NT2/D1 (cell line): ENCODE measurements around the gene OPHN1.

Source experiments
- DNase-seq: peaks from one replicate; pipeline ENCODE4 v3.0.0-alpha.2; 2011; ENCODE audit warnings: low read depth, low spot score
- H3K27me3 ChIP-seq: 2 replicates; pipeline ENCODE4 v1.6.0; 2011; ENCODE audit warnings: mild to moderate bottlenecking; ENCODE audit not compliant: insufficient read length, insufficient read depth
- H3K36me3 ChIP-seq: 2 replicates; pipeline ENCODE4 v1.6.1; 2011; ENCODE audit warnings: mild to moderate bottlenecking, low read length, mixed read lengths; ENCODE audit not compliant: insufficient read depth, insufficient read length
- H3K4me1 ChIP-seq: 2 replicates; pipeline ENCODE4 v1.5.1; 2011; ENCODE audit not compliant: insufficient read depth, insufficient read length
- H3K4me3 ChIP-seq: 2 replicates; pipeline ENCODE4 v1.5.1; 2011; ENCODE audit warnings: low read depth; ENCODE audit not compliant: insufficient read length
- H3K9ac ChIP-seq: 2 replicates; pipeline ENCODE4 v1.6.0; 2011; ENCODE audit warnings: low read depth; ENCODE audit not compliant: insufficient read length
- H3K9me3 ChIP-seq: 2 replicates; pipeline ENCODE4 v1.5.1; 2011; ENCODE audit warnings: mild to moderate bottlenecking, low read length; ENCODE audit not compliant: insufficient read depth
- SUZ12 ChIP-seq: IDR thresholded peaks from 2 replicates; pipeline ENCODE4 v1.6.1; 2011; ENCODE audit not compliant: insufficient read length, insufficient read depth; ENCODE audit errors: extremely low read depth
- YY1 ChIP-seq: IDR thresholded peaks from 2 replicates; pipeline ENCODE4 v1.6.1; 2011; ENCODE audit not compliant: insufficient read length, insufficient read depth
- ZNF274 ChIP-seq: IDR thresholded peaks from 2 replicates; pipeline ENCODE4 v1.6.1; 2011; ENCODE audit warnings: mild to moderate bottlenecking, low read depth, low read length

Gene OPHN1

DNA sequence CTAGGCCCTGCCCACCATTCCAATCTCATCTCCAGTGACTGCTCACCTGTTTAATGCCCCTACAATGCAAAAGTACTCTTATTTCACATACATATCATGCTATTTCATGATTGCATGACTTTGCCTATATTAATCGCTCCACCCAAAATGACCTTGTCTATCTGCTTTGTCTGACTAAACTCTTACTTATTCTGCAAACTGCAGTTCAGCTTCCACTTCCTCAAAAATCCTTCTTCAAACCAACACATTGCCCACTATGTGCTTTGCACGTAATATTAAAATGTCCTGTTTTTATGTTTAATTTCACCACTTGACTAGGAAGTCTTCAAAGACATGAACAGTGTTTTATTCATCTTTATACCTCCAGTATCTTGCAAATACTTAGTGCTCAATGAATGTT is 229.6 kb downstream of the OPHN1 start:
- H3K4me1 ChIP-seq = no peaks in the 10 kb centered on the region
- H3K9me3 ChIP-seq = no peaks in the 10 kb centered on the region
- peaks cover 4% of the 10 kb centered on the region for H3K36me3 ChIP-seq
- H3K27me3 ChIP-seq = no peaks in the 10 kb centered on the region
- DNase-seq = no peak
- no peak overlapping the region for H3K9ac ChIP-seq
- TF ChIP-seq SUZ12 (no peak), ZNF274 (no peak), YY1 (no peak)
- no peak overlapping the region for H3K4me3 ChIP-seq

DNA sequence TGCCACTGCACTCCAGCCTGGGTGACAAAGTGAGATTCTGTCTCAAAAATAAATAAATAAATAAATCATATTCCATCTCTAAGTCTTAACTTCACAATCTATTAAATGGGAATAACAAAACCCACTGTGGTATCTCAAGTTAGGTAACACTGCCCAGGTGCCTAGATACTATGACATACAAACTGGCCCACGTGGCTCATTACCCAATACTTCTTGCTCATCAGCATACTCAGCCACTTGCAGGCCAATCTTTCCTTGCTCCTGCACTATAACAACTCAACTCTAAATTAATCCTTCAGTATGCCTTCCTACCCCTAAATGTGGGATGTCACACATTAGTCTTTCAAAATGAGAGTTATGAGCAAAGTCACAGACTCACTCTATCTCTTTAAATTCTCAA is 230.1 kb downstream of the OPHN1 start:
- H3K27me3 ChIP-seq = no peaks in the 10 kb centered on the region

DNA sequence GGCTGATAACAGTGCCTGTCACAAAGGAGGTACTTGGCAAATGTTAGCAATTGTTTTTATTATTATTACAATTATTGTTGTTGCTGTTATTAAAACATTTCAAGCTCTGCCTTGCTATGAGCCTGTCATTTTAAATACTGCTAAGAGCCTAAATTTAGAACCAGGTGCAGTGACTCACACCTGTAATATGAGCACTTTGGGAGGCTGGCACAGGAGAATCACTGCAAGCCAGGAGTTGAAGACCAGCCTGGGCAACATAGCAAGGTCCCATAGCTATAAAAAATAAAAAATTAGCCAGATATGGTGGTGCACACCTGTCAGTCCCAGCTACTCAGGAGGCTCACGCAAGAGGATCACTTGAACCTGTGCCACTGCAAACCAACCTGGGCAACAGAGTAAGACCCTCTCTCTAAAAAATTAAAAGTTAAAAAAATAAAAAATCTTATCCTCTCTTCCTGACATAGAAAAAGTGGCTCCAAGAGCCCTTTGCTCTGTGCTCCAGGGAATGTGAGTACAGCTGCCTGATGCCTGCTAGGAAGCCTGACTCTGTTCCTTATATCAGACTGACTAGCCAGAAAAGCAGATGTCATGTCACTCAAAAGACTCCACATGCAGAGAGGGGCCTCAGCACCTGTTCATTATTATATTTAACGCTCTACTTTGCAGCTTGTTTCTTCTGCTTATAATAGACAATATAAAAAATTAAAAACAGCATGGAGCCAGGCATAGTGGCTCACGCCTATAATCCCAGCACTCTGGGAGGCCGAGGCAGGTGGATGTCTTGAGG is 234.0 kb downstream of the OPHN1 start:
- DNase-seq = no peak
- Histone ChIP-seq H3K4me1 (no peaks in the 10 kb centered on the region), H3K36me3 (peaks cover 6% of the 10 kb centered on the region), H3K9me3 (no peaks in the 10 kb centered on the region), H3K27me3 (no peaks in the 10 kb centered on the region), H3K4me3 (no peak overlapping the region), H3K9ac (no peak overlapping the region)
- TF ChIP-seq SUZ12 = no peak
- no peak for TF ChIP-seq ZNF274
- TF ChIP-seq YY1 = no peak

More for the DNA sequence above, 230.1 kb downstream of the OPHN1 start:
- DNase-seq = no peak
- Histone ChIP-seq H3K9ac (no peak overlapping the region), H3K36me3 (peaks cover 4% of the 10 kb centered on the region), H3K4me3 (no peak overlapping the region), H3K9me3 (no peaks in the 10 kb centered on the region), H3K4me1 (no peaks in the 10 kb centered on the region)
- TF ChIP-seq SUZ12 = no peak
- no peak for TF ChIP-seq ZNF274
- no peak for TF ChIP-seq YY1

DNA sequence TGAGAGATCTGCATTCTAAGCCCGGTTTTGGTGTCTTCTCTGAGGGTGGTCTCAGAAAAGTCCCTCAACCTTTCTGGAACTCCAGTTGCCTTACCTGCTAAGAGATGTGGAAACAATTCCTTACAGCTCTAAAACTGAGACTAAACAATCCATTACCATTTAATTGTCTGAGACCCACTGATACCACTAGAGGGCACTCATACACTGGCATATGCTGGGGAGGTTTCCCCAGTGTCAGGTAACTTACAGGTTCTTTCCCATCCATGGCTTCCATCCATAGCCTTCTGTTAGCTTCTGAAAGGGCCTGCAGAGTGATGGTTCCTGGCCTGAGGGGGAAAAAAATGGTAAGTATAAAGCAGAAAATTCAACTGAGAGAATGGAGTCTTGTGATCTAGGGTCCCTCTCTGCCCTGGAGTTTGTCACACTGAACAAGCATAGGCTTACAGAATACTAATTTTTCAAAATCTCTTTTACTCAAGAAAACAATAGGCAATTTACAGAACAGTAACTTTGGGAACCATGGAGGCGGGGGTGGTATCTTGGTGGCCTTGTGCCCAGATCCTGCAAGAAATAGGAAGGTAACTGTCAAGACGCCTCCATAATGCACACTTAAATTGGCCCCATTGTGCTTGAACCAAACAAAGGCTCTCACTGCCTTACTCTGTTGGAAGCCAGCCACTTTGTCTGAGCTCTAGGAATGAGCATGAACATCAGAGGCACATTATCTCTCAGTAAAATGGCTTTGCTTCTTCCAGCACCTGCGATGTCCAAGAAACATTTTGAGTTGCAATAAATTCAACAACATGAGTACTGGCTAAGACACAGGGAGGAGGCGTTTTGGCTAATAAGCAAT is 236.1 kb downstream of the OPHN1 start:
- no peak for TF ChIP-seq ZNF274
- TF ChIP-seq SUZ12 = no peak

DNA sequence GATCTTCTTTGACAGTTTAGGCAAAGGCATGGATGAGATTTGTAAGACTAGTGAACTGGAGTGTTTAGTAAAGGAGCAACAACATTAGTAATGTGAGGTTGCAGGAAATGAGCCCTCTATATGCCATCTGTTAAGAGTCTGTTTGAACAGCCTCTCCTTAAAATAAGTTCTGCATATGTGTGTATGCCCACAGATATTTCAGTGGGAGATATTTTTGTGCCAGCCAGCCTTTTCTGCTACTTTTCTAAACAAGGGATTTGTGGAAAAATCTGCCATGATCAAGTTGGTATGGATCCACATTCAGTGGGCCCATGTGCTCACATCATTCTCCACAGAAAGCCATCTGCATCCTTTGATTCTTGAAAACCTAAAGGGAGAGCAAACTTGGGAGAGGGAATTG is 237.7 kb downstream of the OPHN1 start:
- DNase-seq = no peak
- H3K27me3 ChIP-seq = no peaks in the 10 kb centered on the region
- H3K4me3 ChIP-seq = no peak overlapping the region
- H3K36me3 ChIP-seq = peaks cover 2% of the 10 kb centered on the region
- no peaks in the 10 kb centered on the region for H3K9me3 ChIP-seq
- H3K9ac ChIP-seq = no peak overlapping the region
- no peaks in the 10 kb centered on the region for H3K4me1 ChIP-seq
- TF ChIP-seq ZNF274 = no peak
- no peak for TF ChIP-seq YY1
- no peak for TF ChIP-seq SUZ12

More for the DNA sequence above, 236.1 kb downstream of the OPHN1 start:
- no peaks in the 10 kb centered on the region for H3K27me3 ChIP-seq
- H3K4me3 ChIP-seq = no peak overlapping the region
- no peaks in the 10 kb centered on the region for H3K9me3 ChIP-seq
- H3K9ac ChIP-seq = no peak overlapping the region
- DNase-seq = peak; percentile 51
- peaks cover 6% of the 10 kb centered on the region for H3K36me3 ChIP-seq
- no peaks in the 10 kb centered on the region for H3K4me1 ChIP-seq

DNA sequence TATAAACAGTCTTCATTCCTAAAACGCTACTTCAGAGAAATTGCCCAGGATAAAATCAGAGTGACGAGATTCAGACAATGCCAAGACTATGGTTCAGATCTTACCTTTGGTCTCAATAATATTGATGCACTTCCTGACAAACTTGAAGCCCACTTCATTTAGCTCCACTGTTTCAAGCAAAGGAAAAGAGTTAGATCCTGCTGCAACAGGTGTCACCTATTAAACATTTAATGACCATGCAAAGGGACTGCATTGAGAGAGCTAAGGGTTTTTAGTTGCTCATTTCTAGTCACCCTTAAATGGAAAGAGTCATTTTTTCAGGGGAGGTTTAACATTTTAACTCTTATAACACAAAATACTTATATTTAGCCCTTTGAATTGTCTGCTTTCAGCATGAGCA is 239.5 kb downstream of the OPHN1 start:
- no peak for TF ChIP-seq YY1
- no peak for TF ChIP-seq ZNF274
- TF ChIP-seq SUZ12 = no peak
- no peaks in the 10 kb centered on the region for H3K27me3 ChIP-seq
- H3K9me3 ChIP-seq = no peaks in the 10 kb centered on the region

DNA sequence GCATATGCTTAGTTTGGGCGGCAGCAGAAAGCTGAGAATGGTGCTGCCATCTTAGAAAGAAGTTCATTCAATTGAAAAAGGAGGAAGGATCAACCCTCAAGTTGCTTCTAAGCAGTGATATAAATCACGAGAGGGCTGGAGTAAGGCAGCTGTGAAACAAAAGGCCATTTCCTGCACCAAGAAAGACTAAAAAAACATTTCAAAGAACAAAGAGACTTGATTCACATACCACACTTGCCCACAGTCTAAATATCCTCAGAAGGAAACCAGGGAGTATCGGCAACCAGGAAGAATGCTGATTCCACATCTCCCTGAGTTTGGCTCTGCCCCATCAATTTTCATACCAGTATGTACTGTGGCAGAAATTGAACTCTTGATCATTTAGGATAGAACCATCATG is 240.1 kb downstream of the OPHN1 start:
- no peak for DNase-seq
- TF ChIP-seq SUZ12 (no peak), ZNF274 (no peak), YY1 (no peak)
- no peaks in the 10 kb centered on the region for H3K9me3 ChIP-seq
- H3K4me3 ChIP-seq = no peak overlapping the region
- H3K36me3 ChIP-seq = peaks cover 2% of the 10 kb centered on the region
- no peaks in the 10 kb centered on the region for H3K4me1 ChIP-seq
- no peak overlapping the region for H3K9ac ChIP-seq
- no peaks in the 10 kb centered on the region for H3K27me3 ChIP-seq

More for the DNA sequence above, 239.5 kb downstream of the OPHN1 start:
- Histone ChIP-seq H3K4me1 (no peaks in the 10 kb centered on the region), H3K4me3 (no peak overlapping the region), H3K9ac (no peak overlapping the region), H3K36me3 (peaks cover 2% of the 10 kb centered on the region)
- no peak for DNase-seq
